GM21723 (cell line): ENCODE data around the gene TNNI3K.

Experiments used
- ATAC-seq: cut with Tn5 transposase; IDR thresholded peaks from one replicate; pipeline ENCODE4 v1.9.1; 2021; ENCODE audit warnings: mild to moderate bottlenecking, moderate library complexity; ENCODE audit not compliant: unreplicated experiment

The TNNI3K gene

GRCh38 chr1:74534241-74534640 lies 299.1 kb downstream of the TNNI3K start:
- no peak for ATAC-seq

DNA sequence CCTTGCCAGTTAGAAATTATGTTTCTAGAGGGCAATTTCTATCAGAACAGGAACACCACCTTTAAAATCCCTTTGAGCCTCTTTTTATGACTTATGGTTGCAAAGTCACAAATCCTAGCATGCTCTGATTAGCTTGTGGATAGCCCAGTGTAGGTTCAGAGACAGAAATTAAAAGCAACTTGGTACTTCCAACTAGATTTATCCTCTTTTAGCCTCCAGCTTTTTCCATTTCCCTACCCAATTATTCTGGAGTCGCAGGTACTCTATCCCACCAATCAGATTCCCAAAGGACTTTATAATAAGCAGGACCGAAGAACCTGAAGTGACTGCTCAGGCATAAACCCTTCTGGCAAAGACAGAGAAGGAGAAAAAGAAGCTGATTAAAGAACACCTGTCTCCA lies 310.6 kb downstream of the TNNI3K start:
- no peak for ATAC-seq

DNA sequence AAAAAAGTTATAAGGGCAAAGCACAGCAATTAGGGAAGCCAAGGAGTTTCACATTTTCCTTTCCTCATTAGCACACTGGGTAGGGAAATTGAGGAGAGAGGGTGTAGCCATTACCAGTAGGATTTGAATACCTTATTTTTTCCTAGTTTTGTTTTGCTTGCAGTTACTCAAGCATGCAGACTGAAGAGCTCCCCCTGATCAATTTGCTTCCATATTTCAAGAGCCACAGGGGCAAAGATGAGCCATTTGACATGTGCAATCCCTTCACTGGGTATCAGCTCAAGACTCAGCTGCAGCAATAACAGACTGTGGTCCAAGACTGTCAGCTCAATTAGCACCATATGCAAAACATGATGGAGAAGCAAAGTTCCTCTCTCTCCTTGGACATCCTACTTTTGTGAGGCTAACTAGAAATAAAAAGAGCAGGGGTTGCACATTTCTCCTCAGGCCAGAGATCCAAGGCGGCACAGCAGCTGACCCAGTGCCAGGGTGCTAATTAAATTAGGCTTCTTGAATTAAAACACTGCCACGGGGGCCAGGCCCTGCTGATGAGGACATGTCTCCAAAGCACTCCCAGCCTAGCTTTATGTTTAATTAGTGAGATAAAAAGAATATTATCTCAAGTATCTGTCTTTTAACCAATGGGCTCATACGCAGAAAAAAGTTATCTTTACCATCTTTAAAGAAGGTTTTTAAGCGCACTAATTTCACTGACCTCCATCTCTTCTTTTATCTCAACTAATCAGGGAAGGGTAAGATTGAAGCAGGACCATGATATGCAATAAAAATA lies 314.0 kb downstream of the TNNI3K start:
- no peak for ATAC-seq

DNA sequence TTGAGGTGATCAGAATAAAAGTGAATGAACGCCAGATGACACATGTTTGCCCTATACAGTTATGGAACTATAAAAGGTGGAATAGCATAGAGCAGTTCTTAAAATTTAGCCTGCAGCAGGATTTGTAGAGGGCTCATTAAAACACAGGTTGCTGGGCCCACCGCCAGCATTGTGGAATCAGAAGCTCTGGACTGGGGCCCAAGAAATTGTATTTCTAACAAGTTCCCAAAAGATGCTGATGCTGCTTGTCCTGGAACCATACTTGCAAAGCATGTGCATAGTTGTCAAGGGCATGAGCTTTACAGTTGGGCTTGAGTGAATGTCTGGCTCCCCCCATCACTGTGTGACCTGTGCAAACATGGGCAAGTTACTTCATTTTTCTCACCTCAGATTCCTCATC lies 314.7 kb downstream of the TNNI3K start:
- ATAC-seq, result no peak

DNA sequence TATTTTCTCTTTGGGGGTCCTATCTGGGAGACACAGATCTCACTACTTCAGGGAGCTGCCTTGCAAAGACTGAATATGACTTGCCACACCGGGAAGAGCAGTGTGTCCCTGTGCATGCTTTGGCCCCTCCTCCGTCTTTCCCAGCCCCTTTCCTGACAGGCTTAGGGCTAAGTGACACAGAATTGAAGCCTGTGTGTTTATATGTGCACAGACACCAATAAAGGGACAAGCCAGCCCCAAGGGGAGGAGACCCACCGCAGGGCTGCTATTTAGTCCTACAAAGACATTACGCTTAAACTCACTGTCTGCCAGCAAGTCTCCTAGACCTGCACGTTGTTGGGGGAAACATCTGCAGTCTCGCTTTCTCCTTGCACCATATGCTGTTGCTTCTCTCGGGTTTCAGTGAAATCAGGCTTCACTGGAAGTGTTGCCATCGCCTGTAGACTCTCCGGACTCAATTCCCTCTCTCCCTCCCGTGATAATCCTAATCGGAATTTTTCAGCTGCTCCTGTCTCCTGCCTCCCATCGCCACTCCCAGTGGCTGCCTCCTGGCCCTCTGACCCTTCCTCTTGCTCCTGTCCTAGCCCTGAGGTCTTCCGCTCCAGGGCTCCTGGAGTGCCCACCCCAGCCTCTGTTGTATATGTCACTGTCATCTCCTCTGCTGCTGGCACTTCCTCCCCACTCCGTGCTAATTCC lies 335.8 kb downstream of the TNNI3K start:
- no peak for ATAC-seq

- no peak for ATAC-seq
Measured at GRCh38 chr1:74571493-74571800, 336.3 kb downstream of the TNNI3K start.

GRCh38 chr1:74571891-74572290 lies 336.7 kb downstream of the TNNI3K start:
- no peak for ATAC-seq

- no peak for ATAC-seq
Measured at GRCh38 chr1:74578101-74578500, 342.9 kb downstream of the TNNI3K start.

- ATAC-seq, result peak; percentile 100
Measured at GRCh38 chr1:74579425-74579824, 344.2 kb downstream of the TNNI3K start.

GRCh38 chr1:74583397-74583796 lies 348.2 kb downstream of the TNNI3K start:
- ATAC-seq, result no peak

DNA sequence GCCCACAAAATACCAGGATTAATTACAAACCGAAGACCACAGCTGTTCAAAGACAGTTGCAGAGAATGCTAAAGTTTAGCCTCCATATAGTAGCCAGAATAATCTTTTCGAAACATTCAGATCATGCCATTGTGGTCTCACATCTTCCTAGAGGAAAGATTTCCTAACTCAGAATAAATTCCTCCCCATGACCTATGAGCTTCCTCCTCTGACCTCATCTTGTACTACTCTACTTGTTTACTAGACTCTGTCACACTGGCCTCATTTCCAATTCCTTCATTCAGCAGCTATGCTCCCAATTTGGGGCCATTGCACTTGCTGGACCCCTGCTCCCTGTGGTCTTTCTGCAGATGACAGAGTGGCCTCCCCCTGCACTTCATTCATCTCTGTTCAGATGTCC lies 349.0 kb downstream of the TNNI3K start:
- ATAC-seq, result no peak

GRCh38 chr1:74586253-74586897 lies 351.2 kb downstream of the TNNI3K start:
- ATAC-seq, result peak; percentile 56

DNA sequence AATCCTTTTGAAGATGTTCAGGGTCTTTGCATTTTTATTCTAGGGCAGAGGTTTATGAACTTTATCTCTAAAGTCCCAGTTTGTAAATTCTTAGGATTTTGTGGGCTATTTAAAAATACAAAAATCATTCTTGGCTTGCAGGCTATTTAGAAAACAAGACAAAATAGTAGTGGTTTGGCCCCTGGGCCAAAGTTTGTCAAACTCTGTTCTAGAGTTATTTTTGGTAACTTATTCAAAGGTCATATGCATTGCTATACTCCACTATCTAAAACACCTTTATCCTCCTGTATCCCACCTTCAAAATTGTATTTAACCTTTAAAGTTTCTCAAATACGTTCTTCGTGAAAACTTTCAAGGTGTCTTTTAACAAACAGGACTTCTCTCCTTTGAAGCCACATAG lies 352.7 kb downstream of the TNNI3K start:
- no peak for ATAC-seq

- ATAC-seq, result no peak
Measured at GRCh38 chr1:74590288-74590687, 355.1 kb downstream of the TNNI3K start.

- ATAC-seq, result no peak
Measured at GRCh38 chr1:74591949-74592348, 356.8 kb downstream of the TNNI3K start.

DNA sequence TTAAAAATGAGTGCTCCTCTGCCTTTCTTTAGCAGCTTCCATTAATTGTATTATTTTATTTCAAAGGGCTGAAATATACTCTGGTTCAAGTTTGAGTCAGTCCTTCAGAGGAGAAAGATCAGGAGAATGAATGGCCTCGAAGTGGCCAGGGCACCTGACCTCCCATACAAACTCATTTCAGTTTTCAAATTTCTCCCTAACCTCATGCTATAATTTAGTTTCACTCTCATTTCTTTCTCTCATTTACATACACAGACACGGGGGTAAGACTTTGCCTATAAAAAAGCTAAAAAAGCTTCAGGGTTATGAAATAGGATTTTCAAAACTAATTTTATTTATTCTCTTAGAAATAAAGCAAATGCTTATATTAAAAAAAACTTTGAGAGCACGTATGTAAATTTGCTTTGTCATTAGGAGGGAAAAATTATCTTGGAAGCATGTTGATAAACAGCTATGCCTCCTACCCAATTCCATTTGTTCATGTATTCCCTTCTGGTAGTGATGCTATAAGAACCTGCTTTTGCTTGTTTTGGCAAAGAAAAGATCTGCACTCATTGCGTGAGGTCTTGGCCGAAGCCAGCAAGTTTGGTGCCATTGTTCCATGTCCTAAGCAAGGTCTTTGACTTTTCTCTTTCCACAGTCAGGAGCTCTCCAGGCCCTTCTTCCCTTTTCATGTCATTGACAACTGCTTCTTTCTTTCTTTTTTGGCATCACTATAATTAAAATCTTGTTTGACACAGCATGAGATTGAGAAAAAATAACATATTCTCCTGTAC lies 357.6 kb downstream of the TNNI3K start:
- peak; percentile 57 for ATAC-seq
